HepG2 (cell line): ENCODE measurements around the gene CENPP. TPM values are rescaled to one million over a fixed set of nuclear protein-coding genes. Genes with fewer than 3 reads are reported as not detected.

ENCODE experiments used
- ATAC-seq: fragments of 200-7000 bp; cut with Tn5 transposase; 3 replicates; pipeline ENCODE4 v1.9.1; 2020; ENCODE audit warnings: mild to moderate bottlenecking, moderate library complexity
- BruUV-seq: library from RNA; stranded (reverse); fragments of 400-500 nt; replicated peaks from 2 replicates; lab custom pipeline; 2021; lab: Mats Ljungman, UMichigan
- CTCF ChIA-PET: fragments of 300-600 bp; formaldehyde crosslinking; extraction: SDS; loops from one replicate; lab custom pipeline; 2021; ENCODE audit warnings: low total read pairs, inconsistent platforms, low intra/inter-chr PET ratio; lab: Yijun Ruan, JAX
- POLR2A ChIA-PET: fragments of 350-600 bp; sonication (Branson Sonifier 250); formaldehyde crosslinking; loops from one replicate; lab custom pipeline; 2020; ENCODE audit warnings: antibody characterized with exemption, inconsistent platforms; lab: Yijun Ruan, JAX
- DNase-seq: peaks from one replicate; pipeline ENCODE4 v3.0.0-alpha.2; 2015; ENCODE audit warnings: low spot score
- FAIRE-seq: peaks from 3 replicates; lab custom pipeline; 2011; peaks lifted over from hg19 to GRCh38; lab: Jason Lieb, UNC
- H2AFZ ChIP-seq: one replicate; pipeline ENCODE4 v1.6.1; 2011; ENCODE audit warnings: low read length, inconsistent platforms
- H3K27ac ChIP-seq: fragments of 300-600 bp; 3 replicates; pipeline ENCODE4 v1.8.0; 2011; ENCODE audit warnings: mixed run types, mild to moderate bottlenecking, mixed read lengths, low read length, inconsistent platforms; ENCODE audit not compliant: insufficient read depth; ENCODE audit errors: extremely low read length
- H3K27me3 ChIP-seq, 2 experiments: fragments of 200-600 bp in 1 of 2; 2 replicates in 1 of 2; 3 replicates in 1 of 2; pipeline versions ENCODE4 v1.6.0 to v1.8.0; 2011; ENCODE audit warnings: low read length in 2 of 2, mild to moderate bottlenecking in 2 of 2, moderate library complexity in 2 of 2, inconsistent platforms in 1 of 2; ENCODE audit not compliant: insufficient read depth in 2 of 2, control insufficient read depth in 1 of 2
- H3K36me3 ChIP-seq, 2 experiments: fragments of 200-600 bp in 1 of 2; replicated peaks in 1 of 2; 2 replicates in 1 of 2; 3 replicates in 1 of 2; pipeline versions ENCODE4 v1.5.1 to v1.8.0; 2011; ENCODE audit warnings: low read length in 2 of 2, inconsistent platforms in 1 of 2; ENCODE audit not compliant: insufficient read depth in 2 of 2, control insufficient read depth in 1 of 2
- H3K4me1 ChIP-seq: 2 replicates; pipeline ENCODE4 v1.5.1; 2012; ENCODE audit warnings: low read length, inconsistent platforms; ENCODE audit not compliant: insufficient read depth
- H3K4me2 ChIP-seq: 2 replicates; pipeline ENCODE4 v1.6.0; 2011; ENCODE audit warnings: low read depth, low read length, inconsistent platforms
- H3K4me3 ChIP-seq, 3 experiments: fragments of 200-600 bp in 1 of 3; sonication (generic), shearing (Covaris generic) in 1 of 3; replicated peaks in 1 of 3; 2 replicates each; pipeline ENCODE4 v1.5.1; 2011 to 2016; ENCODE audit warnings: low read length in 3 of 3, inconsistent platforms in 2 of 3, low read depth in 2 of 3, mild to moderate bottlenecking in 2 of 3, control low read depth in 1 of 3, mixed read lengths in 1 of 3; ENCODE audit not compliant: insufficient read depth in 1 of 3
- H3K79me2 ChIP-seq: one replicate; pipeline ENCODE4 v1.6.1; 2011; ENCODE audit warnings: low read length, inconsistent platforms; ENCODE audit not compliant: insufficient read depth
- H3K9ac ChIP-seq: 2 replicates; pipeline ENCODE4 v1.6.0; 2011; ENCODE audit warnings: mild to moderate bottlenecking, low read depth, low read length, inconsistent platforms; ENCODE audit not compliant: insufficient read depth
- H3K9me3 ChIP-seq: 2 replicates; pipeline ENCODE4 v1.5.1; 2012; ENCODE audit warnings: mild to moderate bottlenecking, low read length
- H4K20me1 ChIP-seq: 2 replicates; pipeline ENCODE4 v1.6.0; 2011; ENCODE audit warnings: inconsistent platforms, mild to moderate bottlenecking, low read length, moderate library complexity; ENCODE audit not compliant: insufficient read depth
- MLXIP ChIP-seq: sonication (generic); formaldehyde crosslinking; IDR thresholded peaks from 2 replicates; pipeline ENCODE4 v1.9.0; 2021; ENCODE audit warnings: missing genetic modification reagents, borderline replicate concordance
- NCOR1 ChIP-seq: fragments of 200-600 bp; sonication (generic); IDR thresholded peaks from 2 replicates; pipeline ENCODE4 v1.7.0; 2017; ENCODE audit warnings: antibody characterized with exemption, low read length, borderline replicate concordance
- PCBP1 ChIP-seq: fragments of 200-400 bp; formaldehyde crosslinking; IDR thresholded peaks from 2 replicates; pipeline ENCODE4 v1.6.1; 2017; ENCODE audit warnings: mild to moderate bottlenecking, low read depth, low read length, borderline replicate concordance
- SIN3A ChIP-seq: IDR thresholded peaks from 2 replicates; pipeline ENCODE4 v1.6.1; 2011; ENCODE audit warnings: low read depth, mild to moderate bottlenecking, control low read depth, low read length, borderline replicate concordance
- YEATS2 ChIP-seq: sonication (generic); formaldehyde crosslinking; IDR thresholded peaks from 2 replicates; pipeline ENCODE4 v1.4.0; 2020; ENCODE audit warnings: missing genetic modification reagents, borderline replicate concordance
- ZXDC ChIP-seq: sonication (generic); formaldehyde crosslinking; IDR thresholded peaks from 2 replicates; pipeline ENCODE4 v1.5.0; 2020; ENCODE audit warnings: mild to moderate bottlenecking, missing genetic modification reagents
- WGBS: methylation state at CpG from one replicate; pipeline ENCODE4 v1.1.6; 2017; ENCODE audit warnings: low lambda C conversion rate; 5-methylcytosine and 5-hydroxymethylcytosine counted together
- in situ Hi-C: cut with HindIII; loops from 2 replicates; pipeline ENCODE4 v1.10.0; 2017; ENCODE audit warnings: low pct_unique_long_range_greater_than_20kb; ENCODE audit not compliant: extremely low pct_ligation_motif_present
- intact Hi-C: fragments of 100-400 bp; cut with micrococcal nuclease; formaldehyde crosslinking; loops from one replicate; pipeline ENCODE4 v1.10.0; 2022; ENCODE audit not compliant: unreplicated experiment
- polyA plus RNA-seq, 8 experiments: library from polyadenylated mRNA; depleted of rRNA in 3 of 8; stranded (reverse) in 7 of 8; unstranded in 1 of 8; fragments of >200 nt; fragmentation: Illumina TruSeq in 4 of 8; extraction: Trizol in 4 of 8; gene quantifications; 2 replicates each; pipeline versions ENCODE4 v1.2.1 to v1.2.3, GENCODE V29; 2011 to 2016; ENCODE audit warnings: low read depth in 4 of 8, missing spikeins in 1 of 8, mixed read lengths in 1 of 8; ENCODE audit not compliant: insufficient read depth in 1 of 8
- total RNA-seq, 5 experiments: library from RNA; depleted of rRNA; stranded (reverse); fragments of >200 nt; fragmentation: Illumina TruSeq; extraction: Trizol; gene quantifications; 2 replicates each; pipeline ENCODE4 v1.2.3, GENCODE V29; 2016; ENCODE audit warnings: low read depth in 1 of 5

Gene CENPP
- total and polyA plus RNA-seq, 2 of the 13 experiments (the other 11 are each of a cell fraction or from before 2014, with no cell fraction given) = 2.0 to 11.4 TPM

GRCh38 chr9:92512622-92513021, 186.9 kb downstream of the CENPP start:
- Histone ChIP-seq H3K27ac (no peak overlapping the region), H3K9me3 (no peaks in the 10 kb centered on the region), H3K4me2 (no peak overlapping the region), H3K36me3 (no peaks in the 10 kb centered on the region), H3K27me3 (no peaks in the 10 kb centered on the region), H3K79me2 (no peaks in the 10 kb centered on the region), H3K9ac (no peak overlapping the region)
- no TSS peak for BruUV-seq
- FAIRE-seq = no peak
- intact Hi-C loops = no loop called here
- ATAC-seq = no peak
- no peak for DNase-seq
- WGBS = 46% methylated on average over 3 of the region's 3 CpGs
- CTCF ChIA-PET = no interaction called here
- TF ChIP-seq ZXDC (CRISPR knock-in tag) (no peak), MLXIP (CRISPR knock-in tag) (no peak), SIN3A (no peak), YEATS2 (CRISPR knock-in tag) (no peak), PCBP1 (no peak), NCOR1 (no peak)
- TF ChIP-seq, all 625 proteins: peak for 0
- H3K4me3 ChIP-seq = no peak overlapping the region
- no peaks in the 10 kb centered on the region for H3K4me1 ChIP-seq
- H2AFZ ChIP-seq = no peak overlapping the region
- POLR2A ChIA-PET = no interaction called here
- H4K20me1 ChIP-seq = no peaks in the 10 kb centered on the region
- in situ Hi-C loops = no loop called here
